Measurements from ENCODE around the gene SOX15. TPM values are rescaled to one million over a fixed set of nuclear protein-coding genes. Genes with fewer than 3 reads are reported as not detected.

The SOX15 gene
- total RNA-seq, 2 donors from 2014 or later: 0.61 to 1.0 TPM

DNA sequence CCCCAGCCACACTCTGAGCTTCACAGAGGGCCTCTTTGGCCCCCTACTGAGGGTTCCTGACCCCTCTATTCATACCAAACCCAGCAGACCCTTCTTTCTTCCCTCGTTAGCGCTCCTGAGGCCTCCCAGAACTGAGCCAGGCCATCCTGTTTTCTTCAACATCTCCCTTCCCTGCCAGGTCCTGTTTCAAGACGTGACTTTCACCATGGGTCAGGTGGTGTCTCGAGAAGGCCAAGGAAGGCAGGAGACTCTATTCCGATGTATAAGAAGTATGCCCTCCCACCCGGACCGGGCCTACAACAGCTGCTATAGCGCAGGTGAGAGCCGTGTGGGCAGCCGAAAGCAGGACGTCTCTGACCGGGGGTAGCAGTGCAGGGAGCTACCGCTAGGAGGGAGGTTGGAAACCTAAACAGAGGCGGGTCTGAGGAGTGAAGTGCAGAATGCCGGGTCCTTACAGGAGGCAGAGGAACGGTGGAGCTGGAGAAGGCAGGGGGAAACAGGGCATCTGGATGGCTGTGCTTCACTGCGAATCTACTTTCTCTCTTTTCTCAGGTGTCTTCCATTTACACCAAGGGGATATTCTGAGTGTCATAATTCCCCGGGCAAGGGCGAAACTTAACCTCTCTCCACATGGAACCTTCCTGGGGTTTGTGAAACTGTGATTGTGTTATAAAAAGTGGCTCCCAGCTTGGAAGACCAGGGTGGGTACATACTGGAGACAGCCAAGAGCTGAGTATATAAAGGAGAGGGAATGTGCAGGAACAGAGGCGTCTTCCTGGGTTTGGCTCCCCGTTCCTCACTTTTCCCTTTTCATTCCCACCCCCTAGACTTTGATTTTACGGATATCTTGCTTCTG, 29.5 kb downstream of the SOX15 start:
- intact Hi-C loops (cut with DNase I): loop anchor here (2.0 to 10.0 kb wide), 2 partner anchors 46 to 206 kb away; partner anchors contain the start of genes KCTD11 and TMEM95
- H3K4me3 ChIP-seq: peak overlapping the region; percentile 43
- no peaks in the 10 kb centered on the region for H3K9me3 ChIP-seq
- peak; percentile 47 for TF ChIP-seq CTCF (IDR thresholded peaks at IDR 0.05)
- H3K27ac ChIP-seq: peak overlapping the region; percentile 95
- H3K9ac ChIP-seq (ENCODE audit: low read depth in 2 of 2, low read length in 2 of 2): peak overlapping the region; percentile 70 to 100
- DNase-seq: peak; percentile 87
- no peaks in the 10 kb centered on the region for H3K27me3 ChIP-seq
- peaks cover 25% of the 10 kb centered on the region for H3K4me1 ChIP-seq
- H3K36me3 ChIP-seq: no peaks in the 10 kb centered on the region

DNA sequence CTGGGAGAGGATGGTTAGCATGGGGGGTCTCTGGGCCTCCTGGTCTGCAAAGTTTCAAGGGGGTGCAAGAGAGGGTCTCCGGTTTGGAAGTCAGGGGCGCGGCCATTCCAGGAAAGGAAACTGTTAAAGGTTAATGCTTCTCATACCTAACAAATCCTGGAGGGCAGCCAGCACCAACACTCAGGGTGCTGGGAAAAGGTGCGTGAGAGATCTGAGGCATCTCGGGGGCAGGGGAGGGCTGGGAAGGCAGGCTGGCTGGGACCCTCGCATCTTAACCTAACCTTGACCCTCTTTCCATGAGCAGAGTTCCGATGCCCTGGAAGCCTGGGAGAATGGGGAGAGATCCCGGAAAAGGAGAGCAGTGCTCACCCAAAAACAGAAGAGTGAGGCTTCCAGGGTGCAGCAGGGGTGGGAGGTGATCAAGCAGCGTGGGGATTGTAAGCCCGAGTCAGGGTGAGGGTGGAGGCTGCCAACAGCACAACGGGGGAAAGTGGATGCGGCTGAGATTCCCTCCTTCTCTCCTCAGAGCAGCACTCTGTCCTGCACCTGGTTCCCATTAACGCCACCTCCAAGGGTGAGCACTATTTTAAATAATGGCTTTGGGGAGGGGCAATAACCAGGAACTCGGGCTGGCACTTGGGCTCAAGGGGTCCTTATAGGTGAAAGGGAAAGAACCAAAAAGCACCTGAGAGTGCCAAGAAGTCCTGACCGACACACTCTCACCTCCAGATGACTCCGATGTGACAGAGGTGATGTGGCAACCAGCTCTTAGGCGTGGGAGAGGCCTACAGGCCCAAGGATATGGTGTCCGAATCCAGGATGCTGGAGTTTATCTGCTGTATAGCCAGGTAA, 30.3 kb downstream of the SOX15 start:
- Histone ChIP-seq H3K27me3 (no peaks in the 10 kb centered on the region), H3K27ac (peak overlapping the region; percentile 95), H3K36me3 (no peaks in the 10 kb centered on the region), H3K4me1 (peaks cover 25% of the 10 kb centered on the region), H3K9me3 (no peaks in the 10 kb centered on the region), H3K4me3 (peak overlapping the region; percentile 43), H3K9ac (ENCODE audit: low read depth in 2 of 2, low read length in 2 of 2) (peak overlapping the region; percentile 71 to 100)
- TF ChIP-seq CTCF (IDR thresholded peaks at IDR 0.05): no peak
- peak; percentile 83 for DNase-seq
- intact Hi-C loops (cut with DNase I): loop anchor here (2.0 to 10.0 kb wide), 2 partner anchors 45 to 205 kb away; partner anchors contain the start of genes KCTD11 and TMEM95

GRCh38 chr17:7558544-7559319, 31.2 kb downstream of the SOX15 start, which contains the start of gene TNFSF13:
TSS of gene TNFSF13 (plus strand) at chr17:7558750. CDS start at chr17:7559040, 290 bp downstream.
- no peaks in the 10 kb centered on the region for H3K36me3 ChIP-seq
- intact Hi-C loops (cut with DNase I): no loop called here
- DNase-seq: peak; percentile 80
- no peaks in the 10 kb centered on the region for H3K27me3 ChIP-seq
- H3K9ac ChIP-seq (ENCODE audit: low read depth in 2 of 2, low read length in 2 of 2): peak within 1 kb of the TSS; percentile 71 to 100
- no peak for TF ChIP-seq CTCF (IDR thresholded peaks at IDR 0.05)
- peaks cover 25% of the 10 kb centered on the region for H3K4me1 ChIP-seq
- no peaks in the 10 kb centered on the region for H3K9me3 ChIP-seq
- peak within 1 kb of the TSS; percentile 43 for H3K4me3 ChIP-seq
- H3K27ac ChIP-seq: peak within 1 kb of the TSS; percentile 95

DNA sequence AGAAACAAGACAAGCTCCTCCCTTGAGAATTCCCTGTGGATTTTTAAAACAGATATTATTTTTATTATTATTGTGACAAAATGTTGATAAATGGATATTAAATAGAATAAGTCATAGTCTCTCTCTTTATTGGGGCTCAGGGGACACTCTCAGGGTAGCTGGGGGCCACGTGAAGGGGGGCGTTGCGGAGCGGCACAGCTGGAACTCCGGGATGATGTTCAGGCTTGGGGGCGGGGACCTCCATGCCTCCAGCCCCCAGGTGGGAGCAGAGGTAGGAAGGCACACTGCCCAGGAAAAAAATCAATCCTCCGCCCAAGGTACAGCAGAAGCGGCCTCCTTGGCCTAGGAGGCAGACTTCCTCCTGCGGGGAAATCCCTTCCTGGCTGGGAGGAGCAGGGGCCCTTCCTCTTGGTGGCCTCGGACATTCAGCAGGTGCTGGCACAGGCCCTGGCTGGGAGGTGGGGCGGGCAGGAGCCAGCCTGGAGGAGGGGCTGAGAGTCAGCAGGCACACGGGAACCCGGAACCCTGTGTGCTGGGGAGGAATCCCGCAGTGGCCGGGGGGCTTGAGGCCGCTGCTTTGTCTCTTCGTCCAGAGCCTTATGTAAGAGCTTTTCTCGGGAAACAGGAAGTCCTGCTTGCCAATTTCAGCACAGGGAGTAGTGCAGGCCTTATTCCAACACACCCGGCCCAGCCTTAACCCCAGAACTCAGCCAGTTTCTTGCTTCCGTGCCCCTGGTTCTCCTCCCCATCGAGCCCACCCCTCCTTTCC, 31.9 kb downstream of the SOX15 start:
- DNase-seq: peak; percentile 94
- no peak for TF ChIP-seq CTCF (IDR thresholded peaks at IDR 0.05)
- Histone ChIP-seq H3K27ac (peak overlapping the region; percentile 95), H3K9ac (ENCODE audit: low read depth in 2 of 2, low read length in 2 of 2) (peak overlapping the region; percentile 71 to 100), H3K4me3 (peak overlapping the region; percentile 43), H3K9me3 (no peaks in the 10 kb centered on the region), H3K36me3 (no peaks in the 10 kb centered on the region), H3K4me1 (peaks cover 24% of the 10 kb centered on the region), H3K27me3 (no peaks in the 10 kb centered on the region)
- intact Hi-C loops (cut with DNase I): no loop called here

Measured in colonic mucosa (tissue), 4 donors.